HepG2 (cell line): ENCODE measurements around the gene LCN1. TPM values are rescaled to one million over a fixed set of nuclear protein-coding genes. Genes with fewer than 3 reads are reported as not detected.

ENCODE experiments used
- ARID2 ChIP-seq: sonication (generic); formaldehyde crosslinking; IDR thresholded peaks from 2 replicates; pipeline ENCODE4 v1.8.1; 2022; ENCODE audit warnings: mild to moderate bottlenecking, missing genetic modification reagents, borderline replicate concordance
- CHD4 ChIP-seq: fragments of 200-600 bp; sonication (generic); IDR thresholded peaks from 2 replicates; pipeline ENCODE4 v1.7.0; 2017; ENCODE audit warnings: mild to moderate bottlenecking, low read length, borderline replicate concordance
- ERF ChIP-seq: IDR thresholded peaks from 2 replicates; pipeline ENCODE4 v1.6.1; 2018; ENCODE audit warnings: missing biosample characterization, missing genetic modification reagents
- HOXA7 ChIP-seq: sonication (generic); formaldehyde crosslinking; IDR thresholded peaks from 2 replicates; pipeline ENCODE4 v1.8.1; 2022; ENCODE audit warnings: mild to moderate bottlenecking, missing genetic modification reagents, moderate library complexity
- IRX3 ChIP-seq: sonication (generic); formaldehyde crosslinking; IDR thresholded peaks from 2 replicates; pipeline ENCODE4 v1.8.1; 2023; ENCODE audit warnings: mild to moderate bottlenecking, low read depth, missing genetic modification reagents, borderline replicate concordance
- ISX ChIP-seq: sonication (generic); formaldehyde crosslinking; conservative IDR thresholded peaks from 2 replicates; pipeline ENCODE4 v1.5.0; 2020; ENCODE audit warnings: missing genetic modification reagents
- MBD4 ChIP-seq: IDR thresholded peaks from 2 replicates; pipeline ENCODE4 v1.6.1; 2012; ENCODE audit warnings: low read length, inconsistent platforms, borderline replicate concordance
- PCBP1 ChIP-seq: fragments of 200-400 bp; formaldehyde crosslinking; IDR thresholded peaks from 2 replicates; pipeline ENCODE4 v1.6.1; 2017; ENCODE audit warnings: mild to moderate bottlenecking, low read depth, low read length, borderline replicate concordance
- SIX4 ChIP-seq: sonication (generic); formaldehyde crosslinking; IDR thresholded peaks from 2 replicates; pipeline ENCODE4 v1.4.0; 2020; ENCODE audit warnings: missing genetic modification reagents
- SOX13 ChIP-seq, 3 experiments: fragments of 450-650 bp in 1 of 3; sonication (generic) in 1 of 3; formaldehyde crosslinking in 1 of 3; IDR thresholded peaks in 2 of 3; conservative IDR thresholded peaks in 1 of 3; 2 replicates each; pipeline versions ENCODE4 v1.5.0 to v1.6.1; 2016 to 2020; ENCODE audit warnings: antibody characterized with exemption in 1 of 3, mild to moderate bottlenecking in 1 of 3, missing compliant biosample characterization in 1 of 3, missing genetic modification reagents in 1 of 3, moderate library complexity in 1 of 3
- SRSF1 ChIP-seq: fragments of 200-400 bp; formaldehyde crosslinking; optimal IDR thresholded peaks from 2 replicates; pipeline ENCODE3; 2017; ENCODE audit warnings: mild to moderate bottlenecking, low read depth, low read length, moderate library complexity
- SRSF4 ChIP-seq: fragments of 200-400 bp; formaldehyde crosslinking; IDR thresholded peaks from one replicate; pipeline ENCODE4 v1.6.1; 2018; ENCODE audit warnings: mild to moderate bottlenecking, low read depth, low read length, moderate library complexity; ENCODE audit not compliant: poor library complexity, severe bottlenecking
- TBL1XR1 ChIP-seq: fragments of 150-350 bp; IDR thresholded peaks from 2 replicates; pipeline ENCODE4 v1.6.1; 2014; ENCODE audit warnings: borderline replicate concordance, low read length; ENCODE audit not compliant: partially characterized antibody
- ZFY ChIP-seq: sonication (generic); formaldehyde crosslinking; IDR thresholded peaks from 2 replicates; pipeline ENCODE4 v1.4.0; 2020; ENCODE audit warnings: missing genetic modification reagents
- ZNF136 ChIP-seq: sonication (generic); formaldehyde crosslinking; IDR thresholded peaks from 2 replicates; pipeline ENCODE4 v1.8.1; 2022; ENCODE audit warnings: low read depth, mild to moderate bottlenecking, moderate library complexity, missing genetic modification reagents
- ZNF552 ChIP-seq: sonication (generic); formaldehyde crosslinking; IDR thresholded peaks from 2 replicates; pipeline ENCODE4 v1.9.0; 2022; ENCODE audit warnings: missing genetic modification reagents, mild to moderate bottlenecking, borderline replicate concordance
- ZNF724P ChIP-seq: sonication (generic); formaldehyde crosslinking; IDR thresholded peaks from 2 replicates; pipeline ENCODE4 v1.8.0; 2022; ENCODE audit warnings: missing genetic modification reagents, borderline replicate concordance
- polyA plus RNA-seq, 8 experiments: library from polyadenylated mRNA; depleted of rRNA in 3 of 8; stranded (reverse) in 7 of 8; unstranded in 1 of 8; fragments of >200 nt; fragmentation: Illumina TruSeq in 4 of 8; extraction: Trizol in 4 of 8; gene quantifications; 2 replicates each; pipeline versions ENCODE4 v1.2.1 to v1.2.3, GENCODE V29; 2011 to 2016; ENCODE audit warnings: low read depth in 4 of 8, missing spikeins in 1 of 8, mixed read lengths in 1 of 8; ENCODE audit not compliant: insufficient read depth in 1 of 8
- total RNA-seq, 5 experiments: library from RNA; depleted of rRNA; stranded (reverse); fragments of >200 nt; fragmentation: Illumina TruSeq; extraction: Trizol; gene quantifications; 2 replicates each; pipeline ENCODE4 v1.2.3, GENCODE V29; 2016; ENCODE audit warnings: low read depth in 1 of 5
- TF ChIP-seq, protein P1 (sequence below): sonication (generic); formaldehyde crosslinking; IDR thresholded peaks from 2 replicates; pipeline ENCODE4 v1.8.1; 2023; ENCODE audit warnings: mild to moderate bottlenecking, moderate library complexity, missing genetic modification reagents
- TF ChIP-seq, protein P2 (sequence below): sonication (generic); formaldehyde crosslinking; IDR thresholded peaks from 2 replicates; pipeline ENCODE4 v1.4.0; 2020; ENCODE audit warnings: missing genetic modification reagents, borderline replicate concordance
- TF ChIP-seq, protein P3 (sequence below): sonication (generic); formaldehyde crosslinking; IDR thresholded peaks from 2 replicates; pipeline ENCODE4 v1.4.0; 2020; ENCODE audit warnings: low read depth, mild to moderate bottlenecking, missing genetic modification reagents
- TF ChIP-seq, protein P4 (sequence below): sonication (generic); formaldehyde crosslinking; IDR thresholded peaks from 2 replicates; pipeline ENCODE4 v1.4.0; 2020; ENCODE audit warnings: missing genetic modification reagents, borderline replicate concordance

The LCN1 gene
- total and polyA plus RNA-seq, 2 of the 13 experiments (the other 11 are each of a cell fraction or from before 2014, with no cell fraction given) = not detected

DNA sequence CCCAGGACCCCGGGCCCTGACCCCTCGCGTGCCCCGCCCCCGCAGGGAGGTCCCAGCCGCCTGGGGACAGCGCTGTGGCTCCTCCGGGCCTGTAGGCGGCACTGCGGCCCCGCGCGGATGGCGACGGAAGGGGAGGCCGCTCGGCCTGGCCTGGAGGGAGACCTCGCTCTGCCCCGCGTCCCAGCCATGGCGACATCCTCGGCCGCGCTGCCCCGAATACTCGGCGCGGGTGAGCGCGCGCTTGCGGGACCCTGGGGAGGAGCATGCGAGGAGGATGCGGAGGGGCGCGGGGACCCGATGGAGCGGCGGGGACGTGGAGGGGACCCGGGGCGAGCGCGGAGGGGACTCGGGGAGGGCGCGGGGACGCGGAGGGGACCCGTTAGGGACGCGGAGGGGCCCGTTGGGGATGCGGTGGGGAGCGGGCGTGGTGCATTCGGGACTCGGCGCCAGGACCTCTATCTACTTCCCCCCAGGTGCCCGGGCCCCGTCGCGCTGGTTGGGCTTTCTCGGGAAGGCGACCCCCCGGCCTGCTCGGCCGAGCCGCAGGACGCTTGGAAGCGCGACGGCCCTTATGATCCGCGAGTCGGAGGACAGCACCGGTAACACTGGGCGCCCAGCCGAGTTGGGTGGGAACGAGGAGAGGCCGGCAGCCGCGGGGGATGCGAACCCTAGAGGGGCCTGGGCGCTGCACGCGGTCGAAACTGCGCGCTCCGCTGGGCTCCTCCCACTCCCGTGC, 20.5 kb upstream of the LCN1 start, which contains the start of gene MRPS2 (continued):
- TF ChIP-seq, protein P1, sequence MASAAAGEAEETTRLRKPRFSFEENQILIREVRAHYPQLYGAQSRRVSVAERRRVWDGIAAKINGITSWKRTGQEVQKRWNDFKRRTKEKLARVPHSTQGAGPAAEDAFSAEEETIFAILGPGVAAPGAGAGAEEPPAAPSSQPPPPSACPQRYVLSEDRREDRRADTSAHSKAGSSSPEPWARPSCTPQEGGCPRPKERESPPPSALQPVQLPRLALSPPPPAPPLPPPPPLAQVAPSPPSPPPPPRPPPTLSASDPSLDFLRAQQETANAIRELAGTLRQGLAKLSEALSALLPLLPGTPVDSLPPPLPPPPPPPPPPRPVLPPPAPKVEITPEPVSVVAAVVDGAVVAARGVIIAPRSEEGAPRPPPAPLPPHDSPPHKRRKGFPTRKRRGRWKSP (CRISPR knock-in tag) = peak; percentile 86
- TF ChIP-seq, protein P2, sequence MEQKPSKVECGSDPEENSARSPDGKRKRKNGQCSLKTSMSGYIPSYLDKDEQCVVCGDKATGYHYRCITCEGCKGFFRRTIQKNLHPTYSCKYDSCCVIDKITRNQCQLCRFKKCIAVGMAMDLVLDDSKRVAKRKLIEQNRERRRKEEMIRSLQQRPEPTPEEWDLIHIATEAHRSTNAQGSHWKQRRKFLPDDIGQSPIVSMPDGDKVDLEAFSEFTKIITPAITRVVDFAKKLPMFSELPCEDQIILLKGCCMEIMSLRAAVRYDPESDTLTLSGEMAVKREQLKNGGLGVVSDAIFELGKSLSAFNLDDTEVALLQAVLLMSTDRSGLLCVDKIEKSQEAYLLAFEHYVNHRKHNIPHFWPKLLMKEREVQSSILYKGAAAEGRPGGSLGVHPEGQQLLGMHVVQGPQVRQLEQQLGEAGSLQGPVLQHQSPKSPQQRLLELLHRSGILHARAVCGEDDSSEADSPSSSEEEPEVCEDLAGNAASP (CRISPR knock-in tag) = peak; percentile 75
- TF ChIP-seq ERF (CRISPR knock-in tag) (peak; percentile 59; the same call in 1 of the 2 replicates), ISX (CRISPR knock-in tag) (no peak), ARID2 (peak; percentile 82; the same call in 1 of the 2 replicates), CHD4 (no peak), ZFY (peak; percentile 100), ZNF724P (CRISPR knock-in tag) (peak; percentile 20; the same call in 1 of the 2 replicates), ZNF552 (CRISPR knock-in tag) (peak; percentile 87; the same call in 1 of the 2 replicates), TBL1XR1 (no peak), SRSF1 (no peak), SOX13 (IDR thresholded peaks at IDR 0.05) (no peak), SOX13 (CRISPR knock-in tag; conservative IDR thresholded peaks at IDR 0.05 in 1 of 2, IDR thresholded peaks at IDR 0.05 in 1 of 2) (peak in 1 of 2 experiments; percentile 67; a peak in 2 of 4 replicates), MBD4 (no peak), IRX3 (CRISPR knock-in tag) (0 out of 2 replicates have a peak, but pooled peaks have one; percentile 44), HOXA7 (CRISPR knock-in tag) (peak; percentile 51; the same call in 1 of the 2 replicates), SRSF4 (no peak), SIX4 (no peak; the same call in 1 of the 2 replicates), ZNF136 (CRISPR knock-in tag) (no peak), PCBP1 (0 out of 2 replicates have a peak, but pooled peaks have one; percentile 25)
- TF ChIP-seq, protein P3, sequence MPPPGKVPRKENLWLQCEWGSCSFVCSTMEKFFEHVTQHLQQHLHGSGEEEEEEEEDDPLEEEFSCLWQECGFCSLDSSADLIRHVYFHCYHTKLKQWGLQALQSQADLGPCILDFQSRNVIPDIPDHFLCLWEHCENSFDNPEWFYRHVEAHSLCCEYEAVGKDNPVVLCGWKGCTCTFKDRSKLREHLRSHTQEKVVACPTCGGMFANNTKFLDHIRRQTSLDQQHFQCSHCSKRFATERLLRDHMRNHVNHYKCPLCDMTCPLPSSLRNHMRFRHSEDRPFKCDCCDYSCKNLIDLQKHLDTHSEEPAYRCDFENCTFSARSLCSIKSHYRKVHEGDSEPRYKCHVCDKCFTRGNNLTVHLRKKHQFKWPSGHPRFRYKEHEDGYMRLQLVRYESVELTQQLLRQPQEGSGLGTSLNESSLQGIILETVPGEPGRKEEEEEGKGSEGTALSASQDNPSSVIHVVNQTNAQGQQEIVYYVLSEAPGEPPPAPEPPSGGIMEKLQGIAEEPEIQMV (CRISPR knock-in tag) = peak; percentile 36; the same call in 1 of the 2 replicates
- TF ChIP-seq, protein P4, sequence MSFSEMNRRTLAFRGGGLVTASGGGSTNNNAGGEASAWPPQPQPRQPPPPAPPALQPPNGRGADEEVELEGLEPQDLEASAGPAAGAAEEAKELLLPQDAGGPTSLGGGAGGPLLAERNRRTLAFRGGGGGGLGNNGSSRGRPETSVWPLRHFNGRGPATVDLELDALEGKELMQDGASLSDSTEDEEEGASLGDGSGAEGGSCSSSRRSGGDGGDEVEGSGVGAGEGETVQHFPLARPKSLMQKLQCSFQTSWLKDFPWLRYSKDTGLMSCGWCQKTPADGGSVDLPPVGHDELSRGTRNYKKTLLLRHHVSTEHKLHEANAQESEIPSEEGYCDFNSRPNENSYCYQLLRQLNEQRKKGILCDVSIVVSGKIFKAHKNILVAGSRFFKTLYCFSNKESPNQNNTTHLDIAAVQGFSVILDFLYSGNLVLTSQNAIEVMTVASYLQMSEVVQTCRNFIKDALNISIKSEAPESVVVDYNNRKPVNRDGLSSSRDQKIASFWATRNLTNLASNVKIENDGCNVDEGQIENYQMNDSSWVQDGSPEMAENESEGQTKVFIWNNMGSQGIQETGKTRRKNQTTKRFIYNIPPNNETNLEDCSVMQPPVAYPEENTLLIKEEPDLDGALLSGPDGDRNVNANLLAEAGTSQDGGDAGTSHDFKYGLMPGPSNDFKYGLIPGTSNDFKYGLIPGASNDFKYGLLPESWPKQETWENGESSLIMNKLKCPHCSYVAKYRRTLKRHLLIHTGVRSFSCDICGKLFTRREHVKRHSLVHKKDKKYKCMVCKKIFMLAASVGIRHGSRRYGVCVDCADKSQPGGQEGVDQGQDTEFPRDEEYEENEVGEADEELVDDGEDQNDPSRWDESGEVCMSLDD (CRISPR knock-in tag) = no peak
